Measurements from ENCODE around the gene FBXL20. TPM values are rescaled to one million over a fixed set of nuclear protein-coding genes. Genes with fewer than 3 reads are reported as not detected.
"Not testable (repeated sequence)": the region's sequence is repeated elsewhere in the genome, so short reads cannot be mapped to it uniquely, and the experiment has no call there.

FBXL20 gene
- total and polyA plus RNA-seq, 2 experiments from 2014 or later, result 10.2 to 20.4 TPM

DNA sequence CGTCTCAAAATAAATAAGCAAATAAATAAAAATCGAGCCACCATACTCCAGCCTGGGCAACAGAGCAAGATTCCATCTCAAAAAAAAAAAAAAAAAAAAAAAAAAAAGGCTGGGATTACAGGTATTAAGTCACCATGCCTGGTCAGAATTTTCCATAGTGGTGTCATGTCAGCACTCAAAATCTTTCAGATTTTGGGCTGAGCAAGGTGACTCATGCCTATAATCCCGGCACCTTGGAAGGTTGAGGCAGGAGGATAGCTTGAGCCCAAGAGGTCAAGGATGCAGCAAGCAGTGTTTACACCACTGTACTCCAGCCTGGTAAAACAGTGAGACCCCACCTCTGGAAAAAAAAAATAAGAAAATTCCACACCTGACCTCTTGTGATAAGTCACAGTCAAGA, 52.2 kb downstream of the FBXL20 start:
- Histone ChIP-seq H3K36me3 (no peaks in the 10 kb centered on the region), H3K4me1 (ENCODE audit: low read depth) (peaks cover 3% of the 10 kb centered on the region), H3K4me3 (no peak overlapping the region), H3K9me3 (ENCODE audit: low read depth) (no peaks in the 10 kb centered on the region), H3K27ac (no peak overlapping the region), H3K27me3 (no peaks in the 10 kb centered on the region)
- no peak for DNase-seq (ENCODE audit: low read depth in 1 of 2, low spot score in 1 of 2)
- TF ChIP-seq, protein P1, sequence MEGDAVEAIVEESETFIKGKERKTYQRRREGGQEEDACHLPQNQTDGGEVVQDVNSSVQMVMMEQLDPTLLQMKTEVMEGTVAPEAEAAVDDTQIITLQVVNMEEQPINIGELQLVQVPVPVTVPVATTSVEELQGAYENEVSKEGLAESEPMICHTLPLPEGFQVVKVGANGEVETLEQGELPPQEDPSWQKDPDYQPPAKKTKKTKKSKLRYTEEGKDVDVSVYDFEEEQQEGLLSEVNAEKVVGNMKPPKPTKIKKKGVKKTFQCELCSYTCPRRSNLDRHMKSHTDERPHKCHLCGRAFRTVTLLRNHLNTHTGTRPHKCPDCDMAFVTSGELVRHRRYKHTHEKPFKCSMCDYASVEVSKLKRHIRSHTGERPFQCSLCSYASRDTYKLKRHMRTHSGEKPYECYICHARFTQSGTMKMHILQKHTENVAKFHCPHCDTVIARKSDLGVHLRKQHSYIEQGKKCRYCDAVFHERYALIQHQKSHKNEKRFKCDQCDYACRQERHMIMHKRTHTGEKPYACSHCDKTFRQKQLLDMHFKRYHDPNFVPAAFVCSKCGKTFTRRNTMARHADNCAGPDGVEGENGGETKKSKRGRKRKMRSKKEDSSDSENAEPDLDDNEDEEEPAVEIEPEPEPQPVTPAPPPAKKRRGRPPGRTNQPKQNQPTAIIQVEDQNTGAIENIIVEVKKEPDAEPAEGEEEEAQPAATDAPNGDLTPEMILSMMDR (IDR thresholded peaks at IDR 0.05; ENCODE audit: low read depth, low read length), result no peak

DNA sequence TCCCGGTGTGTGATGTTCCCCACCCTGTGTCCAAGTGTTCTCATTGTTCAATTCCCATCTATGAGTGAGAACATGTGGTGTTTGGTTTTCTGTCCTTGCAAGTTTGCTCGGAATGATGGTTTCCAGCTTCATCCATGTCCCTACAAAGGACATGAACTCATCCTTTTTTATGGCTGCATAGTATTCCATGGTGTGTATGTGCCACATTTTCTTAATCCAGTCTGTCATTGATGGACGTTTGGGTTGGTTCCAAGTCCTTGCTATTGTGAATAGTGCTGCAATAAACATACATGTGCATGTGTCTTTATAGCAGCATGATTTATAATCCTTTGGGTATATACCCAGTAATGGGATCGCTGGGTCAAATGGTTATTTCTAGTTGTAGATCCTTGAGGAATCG, 54.6 kb downstream of the FBXL20 start:
- not testable (repeated sequence) for H3K4me3 ChIP-seq; H3K4me1 ChIP-seq (ENCODE audit: low read depth); H3K27me3 ChIP-seq; H3K27ac ChIP-seq; H3K9me3 ChIP-seq (ENCODE audit: low read depth); H3K36me3 ChIP-seq; DNase-seq (ENCODE audit: low read depth in 1 of 2, low spot score in 1 of 2)

DNA sequence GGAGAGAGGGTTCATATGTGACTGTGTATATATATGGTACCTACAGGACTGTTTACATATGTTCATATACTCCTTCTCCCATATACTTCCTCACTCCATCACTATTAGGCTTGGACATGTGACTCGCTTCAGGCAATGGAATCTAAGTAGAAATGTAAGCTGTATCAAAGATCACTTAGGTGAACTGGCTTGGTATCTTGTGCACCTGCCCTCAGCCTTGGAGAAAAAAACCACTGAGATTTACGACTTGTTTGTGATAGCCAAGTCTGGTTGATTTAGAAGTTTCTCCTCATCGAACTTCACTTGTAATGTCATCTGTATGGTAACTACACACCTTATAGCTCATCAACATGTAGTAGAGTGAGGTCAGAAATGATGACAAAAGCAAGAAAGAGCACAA, 59.9 kb downstream of the FBXL20 start:
- Histone ChIP-seq H3K4me1 (ENCODE audit: low read depth) (no peaks in the 10 kb centered on the region), H3K27ac (peak overlapping the region; percentile 13), H3K36me3 (no peaks in the 10 kb centered on the region), H3K9me3 (ENCODE audit: low read depth) (no peaks in the 10 kb centered on the region), H3K27me3 (no peaks in the 10 kb centered on the region), H3K4me3 (no peak overlapping the region)
- no peak for DNase-seq (ENCODE audit: low read depth in 1 of 2, low spot score in 1 of 2)
- TF ChIP-seq, protein P1 (IDR thresholded peaks at IDR 0.05; ENCODE audit: low read depth, low read length), result no peak

DNA sequence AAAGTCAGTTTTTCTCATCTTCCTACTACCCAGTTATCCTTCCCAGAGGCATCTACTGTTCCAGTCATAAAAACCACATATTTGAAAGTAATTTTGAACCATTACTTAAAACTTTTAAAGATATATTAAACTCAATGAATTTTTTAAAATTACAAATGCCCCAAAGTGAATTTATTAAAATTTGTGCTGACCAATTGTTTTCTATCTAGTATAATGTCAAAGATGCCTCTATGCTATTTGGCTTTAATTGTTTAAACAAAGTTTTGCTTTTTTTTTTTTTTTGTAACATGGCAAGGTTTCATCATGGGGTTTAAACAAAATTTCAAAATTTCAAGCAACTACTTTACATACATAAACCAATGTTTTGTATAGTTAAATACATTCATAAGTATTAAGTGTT, 60.7 kb downstream of the FBXL20 start:
- TF ChIP-seq, protein P1 (IDR thresholded peaks at IDR 0.05; ENCODE audit: low read depth, low read length), result no peak
- H3K4me3 ChIP-seq, result no peak overlapping the region
- H3K9me3 ChIP-seq (ENCODE audit: low read depth), result no peaks in the 10 kb centered on the region
- H3K27ac ChIP-seq, result no peak overlapping the region
- no peak for DNase-seq (ENCODE audit: low read depth in 1 of 2, low spot score in 1 of 2)
- no peaks in the 10 kb centered on the region for H3K27me3 ChIP-seq
- H3K4me1 ChIP-seq (ENCODE audit: low read depth), result peaks cover 4% of the 10 kb centered on the region
- H3K36me3 ChIP-seq, result no peaks in the 10 kb centered on the region

DNA sequence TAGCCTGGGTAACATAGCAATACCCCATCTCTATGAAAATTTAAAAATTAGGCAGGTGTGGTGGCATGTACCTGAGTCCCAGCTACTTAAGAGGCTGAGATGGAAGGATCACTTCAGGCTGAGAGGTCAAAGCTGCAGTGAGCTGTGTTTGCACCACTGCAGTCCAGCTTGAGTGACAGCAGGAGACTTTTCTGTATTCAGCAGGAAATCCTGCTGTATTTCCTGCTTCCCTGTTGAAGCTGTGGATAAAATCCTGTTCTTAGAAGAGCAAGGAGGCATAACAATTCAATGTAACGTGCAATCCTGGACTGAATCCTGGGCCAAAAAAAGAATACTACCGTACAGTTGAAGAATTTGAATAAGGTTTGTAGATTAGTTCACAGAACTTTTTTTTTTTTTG, 62.2 kb downstream of the FBXL20 start:
- Histone ChIP-seq H3K9me3 (ENCODE audit: low read depth) (no peaks in the 10 kb centered on the region), H3K4me3 (no peak overlapping the region), H3K27me3 (no peaks in the 10 kb centered on the region), H3K36me3 (no peaks in the 10 kb centered on the region), H3K27ac (no peak overlapping the region), H3K4me1 (ENCODE audit: low read depth) (peaks cover 8% of the 10 kb centered on the region)
- TF ChIP-seq, protein P1 (IDR thresholded peaks at IDR 0.05; ENCODE audit: low read depth, low read length), result no peak
- DNase-seq (ENCODE audit: low read depth in 1 of 2, low spot score in 1 of 2), result peak in 1 of 2 donors; percentile 8

DNA sequence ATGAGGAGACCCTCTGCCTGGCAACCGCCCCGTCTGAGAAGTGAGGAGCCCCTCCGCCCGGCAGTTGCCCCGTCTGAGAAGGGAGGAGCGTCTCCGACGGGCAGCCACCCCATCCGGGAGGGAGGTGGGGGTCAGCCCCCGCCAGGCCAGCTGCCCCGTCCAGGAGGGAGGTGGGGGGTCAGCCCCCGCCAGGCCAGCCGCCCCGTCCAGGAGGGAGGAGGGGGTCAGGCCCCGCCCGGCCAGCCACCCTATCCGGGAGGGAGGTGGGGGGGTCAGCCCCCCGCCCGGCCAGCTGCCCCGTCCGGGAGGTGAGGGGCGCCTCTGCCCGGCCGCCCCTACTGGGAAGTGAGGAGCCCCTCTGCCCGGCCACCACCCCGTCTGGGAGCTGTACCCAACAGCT, 63.8 kb downstream of the FBXL20 start:
- not testable (repeated sequence) for H3K27ac ChIP-seq

DNA sequence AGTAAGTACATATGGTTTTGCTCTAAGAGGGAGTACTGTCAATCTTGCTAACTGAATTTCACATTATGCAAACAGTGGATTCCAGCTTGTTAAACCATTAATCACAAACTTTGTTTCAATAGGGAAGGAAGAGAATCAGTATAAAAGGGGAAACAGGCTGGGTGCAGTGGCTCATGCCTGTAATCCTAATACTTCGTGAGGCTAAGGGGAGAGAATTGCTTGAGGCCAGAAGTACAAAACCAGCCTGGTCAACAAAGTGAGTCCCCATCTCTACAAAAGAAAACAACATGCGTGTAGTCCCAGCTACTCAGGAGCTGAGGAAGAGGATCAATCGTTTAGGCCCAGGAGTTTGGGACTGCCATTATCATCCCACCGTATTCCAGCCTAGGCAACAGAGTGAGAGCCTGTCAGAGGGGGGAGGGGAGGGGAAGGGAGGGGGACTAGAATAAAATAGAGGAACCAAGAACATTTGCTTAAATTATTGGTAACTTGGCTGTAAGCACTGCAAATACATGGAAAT, 65.7 kb downstream of the FBXL20 start:
- Histone ChIP-seq H3K9me3 (ENCODE audit: low read depth) (no peaks in the 10 kb centered on the region), H3K36me3 (no peaks in the 10 kb centered on the region), H3K27ac (no peak overlapping the region), H3K27me3 (no peaks in the 10 kb centered on the region), H3K4me1 (ENCODE audit: low read depth) (peaks cover 16% of the 10 kb centered on the region), H3K4me3 (no peak overlapping the region)
- TF ChIP-seq, protein P1 (IDR thresholded peaks at IDR 0.05; ENCODE audit: low read depth, low read length), result no peak
- DNase-seq (ENCODE audit: low read depth in 1 of 2, low spot score in 1 of 2), result peak in 1 of 2 donors; percentile 30

More for the DNA sequence above, 63.8 kb downstream of the FBXL20 start:
- H3K36me3 ChIP-seq; H3K9me3 ChIP-seq (ENCODE audit: low read depth); H3K4me3 ChIP-seq; H3K4me1 ChIP-seq (ENCODE audit: low read depth); H3K27me3 ChIP-seq; DNase-seq (ENCODE audit: low read depth in 1 of 2, low spot score in 1 of 2): not testable (repeated sequence)

DNA sequence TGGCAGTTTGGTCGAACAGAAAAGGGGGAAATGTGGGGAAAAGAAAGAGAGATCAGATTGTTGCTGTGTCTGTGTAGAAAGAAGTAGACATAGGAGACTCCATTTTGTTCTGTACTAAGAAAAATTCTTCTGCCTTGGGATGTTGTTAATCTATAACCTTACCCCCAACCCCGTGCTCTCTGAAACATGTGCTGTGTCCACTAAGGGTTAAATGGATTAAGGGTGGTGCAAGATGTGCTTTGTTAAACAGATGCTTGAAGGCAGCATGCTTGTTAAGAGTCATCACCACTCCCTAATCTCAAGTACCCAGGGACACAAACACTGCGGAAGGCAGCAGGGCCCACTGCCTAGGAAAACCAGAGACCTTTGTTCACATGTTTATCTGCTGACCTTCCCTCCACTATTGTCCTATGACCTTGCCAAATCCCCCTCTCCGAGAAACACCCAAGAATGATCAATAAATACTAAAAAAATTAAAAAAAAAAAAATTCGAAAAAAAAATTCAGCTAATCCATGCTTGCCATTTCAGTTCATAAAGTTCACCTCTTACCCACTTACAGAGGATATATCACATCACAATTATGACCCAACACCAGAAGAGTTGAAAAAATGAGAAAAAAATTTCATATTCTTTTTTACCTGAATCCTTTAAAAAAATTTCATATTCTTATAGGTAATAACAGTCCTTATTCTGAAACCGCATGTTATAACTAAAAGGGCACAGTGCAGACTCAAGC, 67.2 kb downstream of the FBXL20 start:
- H3K4me3 ChIP-seq; H3K36me3 ChIP-seq; H3K9me3 ChIP-seq (ENCODE audit: low read depth); H3K27me3 ChIP-seq: not testable (repeated sequence)
- peak overlapping the region; percentile 75 for H3K27ac ChIP-seq
- H3K4me1 ChIP-seq (ENCODE audit: low read depth), result peaks cover 16% of the 10 kb centered on the region
- peak in 1 of 2 donors; percentile 3 for DNase-seq (ENCODE audit: low read depth in 1 of 2, low spot score in 1 of 2)

Data from cardiac muscle cell (in vitro differentiated cells and primary cell).